Measurements from ENCODE around the gene CLSTN1. TPM values are rescaled to one million over a fixed set of nuclear protein-coding genes. Genes with fewer than 3 reads are reported as not detected.

Gene CLSTN1
- total RNA-seq, 1 donor from 2014 or later: 71.0 TPM

- Histone ChIP-seq H3K4me1 (no peaks in the 10 kb centered on the region), H3K27me3 (no peaks in the 10 kb centered on the region), H3K36me3 (peaks cover 23% of the 10 kb centered on the region), H3K4me3 (no peak overlapping the region), H3K27ac (no peak overlapping the region), H3K9me3 (no peaks in the 10 kb centered on the region)
- no peak for ATAC-seq
- no peak for TF ChIP-seq CTCF (IDR thresholded peaks at IDR 0.05)
- DNase-seq: no peak
- intact Hi-C loops (cut with DNase I): loop anchor here (5.0 to 10.0 kb wide), 2 partner anchors 78 to 241 kb away; no protein-coding TSS in a partner anchor
These were observed 42.0 kb upstream of the CLSTN1 start for GRCh38 chr1:9865724-9866123.

GRCh38 chr1:9863371-9863770 lies 39.6 kb upstream of the CLSTN1 start:
- intact Hi-C loops (cut with DNase I): loop anchor here (10.0 kb wide), 1 partner anchor 239 kb away; no protein-coding TSS in a partner anchor
- no peak overlapping the region for H3K4me3 ChIP-seq
- DNase-seq: no peak

GRCh38 chr1:9861360-9861759 lies 37.6 kb upstream of the CLSTN1 start:
- H3K27me3 ChIP-seq: no peaks in the 10 kb centered on the region
- no peak for TF ChIP-seq CTCF (IDR thresholded peaks at IDR 0.05)
- intact Hi-C loops (cut with DNase I): loop anchor here (10.0 kb wide), 1 partner anchor 237 kb away; no protein-coding TSS in a partner anchor
- ATAC-seq (no peak), DNase-seq (no peak)
- H3K4me3 ChIP-seq: no peak overlapping the region
- no peaks in the 10 kb centered on the region for H3K9me3 ChIP-seq
- H3K4me1 ChIP-seq: no peaks in the 10 kb centered on the region
- H3K27ac ChIP-seq: no peak overlapping the region
- no peaks in the 10 kb centered on the region for H3K36me3 ChIP-seq

More at GRCh38 chr1:9863371-9863770, 39.6 kb upstream of the CLSTN1 start:
- Histone ChIP-seq H3K4me1 (no peaks in the 10 kb centered on the region), H3K36me3 (peaks cover 4% of the 10 kb centered on the region), H3K27me3 (no peaks in the 10 kb centered on the region), H3K27ac (no peak overlapping the region), H3K9me3 (no peaks in the 10 kb centered on the region)
- TF ChIP-seq CTCF (IDR thresholded peaks at IDR 0.05): no peak
- ATAC-seq: no peak

- Histone ChIP-seq H3K27me3 (no peaks in the 10 kb centered on the region), H3K4me1 (no peaks in the 10 kb centered on the region), H3K36me3 (no peaks in the 10 kb centered on the region), H3K27ac (no peak overlapping the region), H3K4me3 (no peak overlapping the region), H3K9me3 (no peaks in the 10 kb centered on the region)
- TF ChIP-seq CTCF (IDR thresholded peaks at IDR 0.05): no peak
- DNase-seq (no peak), ATAC-seq (no peak)
- intact Hi-C loops (cut with DNase I): loop anchor here (10.0 kb wide), 1 partner anchor 236 kb away; no protein-coding TSS in a partner anchor
These were observed 37.1 kb upstream of the CLSTN1 start for GRCh38 chr1:9860887-9861286.

GRCh38 chr1:9859281-9860014 lies 35.7 kb upstream of the CLSTN1 start:
- TF ChIP-seq CTCF (IDR thresholded peaks at IDR 0.05): no peak
- no peak for ATAC-seq
- intact Hi-C loops (cut with DNase I): loop anchor here (10.0 kb wide), 1 partner anchor 235 kb away; no protein-coding TSS in a partner anchor
- no peaks in the 10 kb centered on the region for H3K27me3 ChIP-seq
- no peak overlapping the region for H3K4me3 ChIP-seq
- H3K36me3 ChIP-seq: no peaks in the 10 kb centered on the region
- H3K27ac ChIP-seq: no peak overlapping the region
- DNase-seq: no peak
- H3K4me1 ChIP-seq: no peaks in the 10 kb centered on the region
- no peaks in the 10 kb centered on the region for H3K9me3 ChIP-seq
